Left ventricle myocardium superior (tissue), 1 donor: ENCODE results near the gene SEC23A. TPM values are rescaled to one million over a fixed set of nuclear protein-coding genes. Genes with fewer than 3 reads are reported as not detected.
"Not testable (repeated sequence)": the region's sequence is repeated elsewhere in the genome, so short reads cannot be mapped to it uniquely, and the experiment has no call there.

Experiments
- ATAC-seq: fragments of 200-7000 bp; cut with Tn5 transposase; one replicate; pipeline ENCODE4 v1.9.1; 2020; ENCODE audit warnings: mild to moderate bottlenecking, moderate library complexity
- DNase-seq: peaks from one replicate; pipeline ENCODE4 v3.0.0-alpha.2; 2020
- intact Hi-C: fragments of 100-400 bp; cut with micrococcal nuclease; formaldehyde crosslinking; loops from one replicate; pipeline ENCODE4 v1.11.0; 2022
- long read RNA-seq: library from polyadenylated mRNA; unstranded; transcript quantifications from one replicate; pipeline ENCODE4 v2.0.0, GENCODE V29; 2021
- total RNA-seq: library from RNA; stranded (reverse); fragmentation: NEBNext Ultra II Directional; extraction: Animal tissue kit (Norgen Biotek cat#: 25700); gene quantifications from one replicate; pipeline ENCODE4 v1.2.1, GENCODE V29; 2021
- donor health status: DM: no; HTN: yes; CAD: no; lungs with severe emphysema.

The SEC23A gene
- 85.5 TPM for total RNA-seq
- long read RNA-seq, full-length matches to known transcripts, result 98 of 127 reads
- long read RNA-seq, partial matches to known transcripts, result 24 of 127 reads
- long read RNA-seq, other reads (novel, unspliced or antisense), result 5 of 127 reads

DNA sequence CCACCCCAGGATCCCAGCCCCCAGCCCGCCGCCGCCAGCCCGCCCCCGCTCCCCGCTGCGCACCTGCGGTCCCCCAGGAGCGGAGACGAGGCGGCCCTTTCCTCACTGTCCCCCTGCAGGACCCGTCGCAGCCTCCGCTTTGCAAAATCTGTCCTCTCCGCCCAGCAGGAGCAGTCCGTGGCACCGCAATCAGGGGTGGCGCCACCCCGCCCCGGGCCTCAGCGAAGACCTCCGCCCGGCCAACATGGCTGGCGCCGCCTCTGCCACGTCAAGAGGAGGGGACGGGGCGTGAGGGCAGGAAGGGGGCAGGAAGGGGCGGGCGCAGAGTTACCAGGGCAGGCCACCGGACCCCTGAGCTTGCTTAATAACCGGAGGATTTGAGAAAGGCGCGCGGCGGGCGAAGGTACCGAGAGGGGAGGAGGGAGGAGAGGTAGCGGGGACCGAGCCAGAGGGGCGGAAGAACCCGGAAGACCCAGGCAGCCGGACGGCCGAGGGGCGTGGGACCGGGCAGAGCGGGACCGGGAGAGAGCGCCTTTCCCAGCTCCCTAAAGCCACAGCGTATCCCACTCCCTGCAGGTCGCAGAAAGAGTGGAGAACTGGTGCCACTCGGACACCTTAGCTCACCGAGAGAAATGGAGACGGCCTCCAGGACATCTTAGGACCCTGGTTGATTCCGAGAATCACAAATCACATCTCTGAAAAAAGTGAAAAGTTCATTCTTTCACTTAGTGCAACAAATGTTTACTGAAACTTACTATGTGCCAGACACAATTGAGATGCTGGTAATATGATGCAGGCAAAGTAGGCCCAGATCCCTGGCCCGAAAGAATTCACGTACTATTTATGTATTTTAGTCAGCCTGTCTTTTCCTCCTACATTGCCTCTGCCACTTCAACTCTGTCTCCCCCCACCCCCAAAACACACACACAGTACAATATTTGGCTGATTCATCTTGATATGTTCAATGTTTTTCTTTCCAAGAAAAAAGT lies at the start of gene SEC23A:
Gene SEC23A, minus strand, starts transcription at position 267 of the 989 bp plus-strand sequence. CDS start 7,117 bp downstream, outside the sequence.
- peak; percentile 95 for DNase-seq
- peak; percentile 99 for ATAC-seq
- intact Hi-C loops, result no loop called here

DNA sequence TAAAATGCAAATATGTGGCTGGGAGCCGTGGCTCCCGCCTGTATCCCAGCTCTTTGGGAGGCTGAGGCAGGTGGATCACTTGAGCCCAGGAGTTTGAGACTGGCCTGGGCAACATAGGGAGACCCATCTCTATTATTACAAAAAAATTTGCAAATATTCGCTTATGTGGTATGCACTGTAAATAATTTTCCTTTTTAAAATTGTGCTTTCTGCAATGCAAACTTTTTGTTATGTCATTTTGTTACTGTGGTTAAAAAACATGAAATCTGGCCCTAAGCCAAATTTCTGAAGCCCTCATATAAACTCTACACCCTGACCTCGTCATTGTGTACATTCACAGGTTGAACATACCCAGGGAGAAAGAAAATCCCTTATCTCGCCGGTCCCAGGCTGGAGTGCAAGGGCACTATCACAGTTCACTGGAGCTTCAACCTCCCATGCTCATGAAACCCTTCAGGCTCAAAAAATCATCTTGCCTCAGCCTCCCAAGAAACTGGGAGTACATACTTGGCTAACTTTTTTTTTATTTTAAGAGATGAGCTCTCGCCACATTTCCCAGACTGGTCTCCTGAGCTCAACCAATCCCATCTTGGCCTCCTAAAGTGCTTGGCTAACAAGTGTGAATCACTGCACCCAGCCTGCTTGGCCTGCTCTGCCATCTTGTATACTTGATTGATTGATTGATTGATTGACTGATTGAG lies 42.4 kb upstream of the SEC23A start:
- DNase-seq, result no peak
- intact Hi-C loops, result no loop called here
- ATAC-seq, result no peak

DNA sequence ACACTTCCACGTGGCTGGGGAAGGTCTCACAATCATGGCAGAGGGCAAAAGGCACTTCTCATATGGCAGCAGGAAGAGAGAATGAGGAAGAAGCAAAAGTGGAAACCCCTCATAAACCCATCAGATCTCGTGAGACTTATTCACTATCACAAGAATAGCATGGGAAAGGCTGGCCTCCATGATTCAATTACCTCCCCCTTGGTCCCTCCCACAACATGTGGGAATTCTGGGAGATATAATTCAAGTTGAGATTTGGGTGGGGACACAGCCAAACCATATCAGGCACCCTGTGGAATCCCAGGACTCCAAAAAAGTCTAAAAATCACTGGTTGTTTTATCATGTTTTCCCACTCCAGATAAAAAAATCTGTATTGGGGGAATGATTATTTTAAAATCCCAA lies 40.2 kb upstream of the SEC23A start:
- ATAC-seq, DNase-seq, intact Hi-C loops: not testable (repeated sequence)

- DNase-seq, intact Hi-C loops, ATAC-seq: not testable (repeated sequence)
Measured at GRCh38 chr14:39141623-39142022, 38.6 kb upstream of the SEC23A start.

DNA sequence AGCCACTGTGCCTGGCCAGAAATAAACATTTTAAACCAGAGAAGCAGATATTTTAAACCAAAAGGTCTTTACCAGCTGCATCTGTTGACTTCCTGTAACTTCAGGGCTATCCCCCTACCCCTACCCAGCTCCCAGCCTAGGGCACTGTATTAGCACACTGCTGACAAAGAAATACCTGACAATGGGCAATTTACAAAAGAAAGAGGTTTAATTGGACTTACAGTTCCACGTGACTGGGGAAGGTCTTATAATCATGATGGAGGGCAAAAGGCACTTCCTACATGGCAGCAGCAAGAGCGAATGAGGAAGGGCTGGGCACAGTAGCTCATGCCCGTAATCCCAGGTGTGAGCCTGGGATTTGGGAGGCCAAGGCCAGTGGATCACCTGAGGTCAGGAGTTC lies 37.1 kb upstream of the SEC23A start:
- intact Hi-C loops, result no loop called here
- ATAC-seq (no peak), DNase-seq (no peak)

- intact Hi-C loops, result no loop called here
- ATAC-seq (no peak), DNase-seq (no peak)
Measured at GRCh38 chr14:39138440-39138839, 35.4 kb upstream of the SEC23A start.

DNA sequence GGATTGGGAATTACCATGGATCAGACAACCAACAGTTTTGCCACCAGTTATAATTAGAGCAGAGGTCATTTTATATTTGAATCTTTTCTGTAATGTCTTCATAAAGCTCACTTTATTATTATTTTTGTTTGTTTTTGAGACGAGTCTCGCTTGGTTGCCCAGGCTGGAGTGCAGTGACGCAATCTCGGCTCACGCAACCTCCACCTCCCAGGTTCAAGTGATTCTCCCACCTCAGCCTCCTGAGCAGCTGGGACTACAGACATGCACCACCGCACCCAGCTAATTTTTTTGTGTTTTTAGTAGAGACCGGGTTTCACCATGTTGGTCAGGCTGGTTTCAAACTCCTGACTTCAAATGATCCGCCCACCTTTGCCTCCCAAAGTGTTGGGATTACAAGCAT lies 34.8 kb upstream of the SEC23A start:
- DNase-seq, intact Hi-C loops, ATAC-seq: not testable (repeated sequence)

DNA sequence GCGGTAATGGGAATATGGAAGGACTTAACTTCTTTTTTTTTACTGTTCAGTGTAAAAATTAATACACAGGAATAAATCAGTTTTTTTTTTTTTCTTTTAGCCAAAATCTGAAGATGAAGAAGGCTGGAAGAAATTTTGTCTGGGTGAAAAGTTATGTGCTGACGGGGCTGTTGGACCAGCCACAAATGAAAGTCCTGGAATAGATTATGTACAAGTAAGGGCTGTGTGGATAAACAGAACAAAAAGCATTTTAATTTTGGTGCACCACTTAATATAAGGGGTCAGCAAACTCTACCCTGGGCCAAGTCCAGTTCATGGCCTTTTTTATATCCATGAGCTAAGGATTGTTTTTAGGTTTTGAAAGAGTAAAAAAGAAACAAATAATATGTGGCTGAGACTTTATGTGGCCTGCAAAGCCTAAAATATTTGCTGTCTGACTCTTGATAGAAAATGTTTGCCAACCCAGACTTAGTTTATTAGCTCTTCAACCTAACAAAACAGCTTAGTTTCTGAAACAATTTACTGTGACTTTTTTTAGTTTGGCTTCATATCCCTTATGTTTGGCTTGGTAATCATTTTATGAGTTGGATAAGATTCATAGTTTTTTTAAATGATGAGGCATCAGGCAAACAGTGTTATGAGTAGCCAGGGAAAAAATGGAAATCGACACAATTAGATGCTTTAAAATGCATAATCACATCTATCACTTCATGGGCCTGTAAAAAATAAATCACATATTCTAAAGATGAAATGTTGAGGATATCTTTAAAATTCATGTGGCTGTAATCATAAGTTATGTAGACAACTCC lies 19.5 kb upstream of the SEC23A start:
- DNase-seq (no peak), ATAC-seq (no peak)
- intact Hi-C loops, result no loop called here

- DNase-seq, result peak; percentile 97
- intact Hi-C loops, result no loop called here
- peak; percentile 100 for ATAC-seq
Measured at GRCh38 chr14:39114073-39114838, 11.2 kb upstream of the SEC23A start, which contains the start of gene GEMIN2. Gene GEMIN2, plus strand, starts transcription at chr14:39114323. Its CDS starts 16 bp downstream, at chr14:39114339.

DNA sequence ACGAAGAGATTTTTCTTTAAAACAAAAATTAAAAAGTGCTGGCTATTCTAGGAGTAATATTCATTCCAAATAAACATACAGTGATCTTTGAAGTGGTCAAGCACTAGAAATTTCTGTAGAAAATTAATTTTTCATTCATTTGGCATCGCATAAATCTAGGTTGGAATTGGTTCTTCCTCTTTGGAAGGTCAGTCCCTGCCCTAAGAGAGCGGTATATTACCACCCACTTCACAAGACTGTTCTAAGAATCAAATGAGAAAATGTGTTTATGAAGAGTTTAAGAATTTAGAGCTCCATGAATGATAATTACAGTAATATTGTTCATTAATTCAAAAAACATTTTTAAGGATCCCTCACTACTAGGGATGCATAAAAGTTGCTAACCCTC lies 10.6 kb upstream of the SEC23A start:
- intact Hi-C loops, result no loop called here
- ATAC-seq (no peak), DNase-seq (no peak)

DNA sequence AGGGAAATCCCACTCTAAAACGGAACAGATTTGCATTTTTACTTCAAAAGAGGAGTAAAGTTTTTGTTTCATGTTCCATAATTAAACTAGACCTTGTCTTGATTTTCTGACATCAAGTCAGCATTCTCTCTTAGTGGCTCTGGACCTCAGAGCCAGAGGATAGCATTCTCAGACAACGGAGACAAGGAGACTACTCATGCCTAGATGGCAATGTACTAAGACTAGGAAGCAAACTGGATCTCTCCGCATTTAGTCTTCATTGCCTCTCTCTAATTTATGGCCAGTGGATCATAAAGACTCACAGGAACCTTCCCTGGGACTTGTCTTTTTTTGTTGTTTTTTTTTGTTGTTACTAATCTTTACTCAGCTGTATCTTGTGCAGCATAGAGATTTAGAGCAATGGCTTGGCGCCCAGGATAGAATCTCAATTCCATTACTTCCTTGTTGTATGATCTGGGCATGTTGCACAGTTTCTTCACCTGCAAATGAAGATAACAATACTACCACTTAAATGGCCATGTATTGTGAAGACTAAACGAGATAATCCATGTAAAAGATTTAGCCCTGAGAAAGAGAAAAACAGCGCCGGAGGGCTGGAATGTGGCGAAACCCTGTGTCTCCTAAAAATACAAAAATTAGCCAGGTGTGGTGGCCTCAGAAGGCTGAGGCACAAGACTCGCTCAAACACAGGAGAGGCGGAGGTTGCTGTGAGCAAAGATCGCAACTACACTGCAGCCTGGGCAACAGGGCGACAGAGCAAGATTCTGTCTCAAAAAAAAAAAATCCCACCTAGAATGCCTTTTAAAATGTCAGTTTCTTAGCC lies 7.1 kb upstream of the SEC23A start:
- DNase-seq, result no peak
- intact Hi-C loops, result no loop called here

DNA sequence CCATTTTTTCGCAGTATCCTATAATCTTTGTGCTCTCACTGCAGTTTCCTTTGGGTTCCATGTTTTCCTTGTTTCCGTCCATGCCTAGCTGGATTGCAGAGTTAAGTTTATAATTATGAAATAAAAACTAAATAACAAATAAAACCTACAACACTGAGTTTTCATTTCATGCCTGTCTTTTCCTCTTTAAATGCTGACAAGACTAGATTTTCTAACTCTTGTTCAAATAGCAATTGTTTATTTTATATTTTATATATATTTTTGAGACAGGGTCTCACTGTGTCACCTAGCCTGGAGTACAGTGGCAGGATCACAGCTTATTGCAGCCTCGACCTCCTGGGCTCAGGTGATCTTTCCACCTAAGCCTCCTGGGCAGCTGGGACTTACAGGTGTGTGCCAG lies 5.8 kb upstream of the SEC23A start:
- intact Hi-C loops, result no loop called here
- no peak for ATAC-seq
- DNase-seq, result no peak

More for the DNA sequence above, 7.1 kb upstream of the SEC23A start:
- no peak for ATAC-seq

GRCh38 chr14:39107591-39107996 lies 4.6 kb upstream of the SEC23A start:
- ATAC-seq (no peak), DNase-seq (no peak)
- intact Hi-C loops, result no loop called here

DNA sequence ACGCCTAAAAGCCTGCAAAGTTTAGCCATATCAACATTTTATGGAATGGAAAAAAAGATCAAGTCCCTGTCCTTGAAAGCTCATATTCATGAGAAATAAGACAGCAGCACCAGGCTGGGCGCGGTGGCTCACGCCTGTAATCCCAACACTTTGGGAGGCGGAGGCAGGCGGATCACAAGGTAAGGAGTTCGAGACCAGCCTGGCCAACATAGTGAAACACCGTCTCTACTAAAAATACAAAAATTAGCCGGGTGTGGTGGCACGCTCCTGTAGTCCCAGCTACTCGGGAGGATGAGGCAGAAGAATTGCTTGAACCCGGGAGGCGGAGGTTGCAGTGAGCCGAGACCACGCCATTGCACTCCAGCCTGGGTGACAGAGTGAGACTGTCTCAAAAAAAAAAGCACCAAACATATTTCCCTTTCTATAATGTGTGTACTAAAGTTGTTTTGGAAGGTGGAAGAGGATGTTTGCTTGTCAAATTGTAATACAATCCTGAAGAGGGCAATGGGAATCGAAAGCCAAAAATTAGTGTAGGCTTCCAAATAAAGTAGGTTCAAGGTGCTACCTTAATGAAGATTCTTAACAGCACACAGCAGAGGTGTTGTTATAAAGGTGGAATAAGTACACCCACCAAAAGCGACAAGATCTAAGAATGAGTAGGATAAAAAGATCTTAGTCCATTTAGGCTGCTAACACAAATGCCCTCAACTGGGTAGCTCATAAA lies 1.2 kb upstream of the SEC23A start:
- intact Hi-C loops, DNase-seq, ATAC-seq: not testable (repeated sequence)

GRCh38 chr14:39102265-39102968 lies 618 bp downstream of the SEC23A start:
- ATAC-seq (peak; percentile 59), DNase-seq (no peak)
- intact Hi-C loops, result no loop called here

- DNase-seq (no peak), ATAC-seq (no peak)
- intact Hi-C loops, result no loop called here
Measured at GRCh38 chr14:39099748-39100147, 3.3 kb downstream of the SEC23A start.
